Stimulated activated CD4-positive, alpha-beta T cell treated with anti-CD3 and anti-CD28 coated beads, Interleukin-2, amount 100 ng/mL, for 4 hours (primary cell): ENCODE data around the gene IRF2BPL.

Source experiments
- DNase-seq: peaks from one replicate; pipeline ENCODE4 v3.0.0-alpha.2; 2020; ENCODE audit warnings: low read depth

IRF2BPL gene

DNA sequence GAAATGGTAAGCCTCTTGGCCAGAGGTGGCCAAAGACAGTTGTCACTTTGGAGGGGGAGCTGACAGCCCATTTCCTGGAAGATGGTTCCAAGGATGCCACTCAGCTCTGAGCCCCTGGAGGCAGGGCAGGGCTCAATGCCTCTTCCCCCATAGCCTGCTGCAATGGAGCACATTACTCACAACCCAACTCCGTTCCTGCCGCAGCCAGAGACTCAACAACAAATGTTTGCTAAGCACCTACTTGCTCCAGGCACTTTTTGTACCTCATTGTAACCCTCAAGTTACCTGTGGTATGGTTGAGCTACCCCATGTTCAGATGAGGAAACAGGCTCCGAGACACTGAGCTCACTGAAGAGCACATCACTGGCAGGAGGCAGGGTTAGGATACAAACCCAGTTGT lies 19.5 kb downstream of the IRF2BPL start:
- no peak for DNase-seq

DNA sequence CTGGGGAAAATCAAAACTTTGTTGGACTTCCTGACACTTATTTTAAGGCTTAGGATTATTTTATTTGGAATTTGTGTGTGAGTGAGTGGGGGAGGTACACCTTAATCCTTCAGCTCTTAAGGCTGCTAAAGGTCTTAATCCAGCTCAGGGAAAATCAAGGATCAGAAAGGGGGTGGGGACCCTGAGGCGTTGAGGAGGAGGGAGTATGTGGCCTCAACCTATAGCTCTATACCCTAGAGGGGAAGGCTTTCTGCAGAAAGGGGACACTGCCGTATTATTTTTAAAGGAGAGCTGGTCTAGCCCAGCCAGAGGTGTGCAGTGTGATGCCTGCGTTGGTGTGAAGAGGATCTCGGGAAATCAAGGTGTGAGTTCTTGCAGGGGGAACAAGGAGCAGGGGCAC lies 20.0 kb downstream of the IRF2BPL start:
- no peak for DNase-seq

DNA sequence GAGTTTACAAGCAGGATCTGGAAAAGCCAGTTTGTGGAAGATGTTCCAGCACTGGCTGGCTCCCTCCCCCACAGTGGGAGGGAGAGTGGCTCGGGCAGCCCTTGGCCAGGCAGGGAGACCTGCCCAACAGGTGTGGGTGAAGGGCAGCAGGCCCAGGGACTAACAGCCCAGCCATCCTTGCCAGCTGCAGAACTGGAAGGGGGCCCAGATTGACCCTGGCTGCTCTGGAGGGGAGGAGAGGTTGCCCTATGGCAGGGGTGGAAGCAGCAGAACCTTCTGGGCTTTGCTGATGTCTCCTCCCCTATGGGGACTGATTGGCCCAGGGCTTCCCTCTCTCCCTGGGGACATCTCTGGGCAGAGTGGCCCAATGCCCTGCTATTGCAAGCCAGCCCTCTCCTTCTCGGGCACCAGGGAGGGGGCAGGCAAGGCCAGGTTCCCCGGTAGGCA lies 20.5 kb downstream of the IRF2BPL start:
- no peak for DNase-seq

GRCh38 chr14:77007183-77007974 lies 21.1 kb downstream of the IRF2BPL start:
- DNase-seq: no peak

DNA sequence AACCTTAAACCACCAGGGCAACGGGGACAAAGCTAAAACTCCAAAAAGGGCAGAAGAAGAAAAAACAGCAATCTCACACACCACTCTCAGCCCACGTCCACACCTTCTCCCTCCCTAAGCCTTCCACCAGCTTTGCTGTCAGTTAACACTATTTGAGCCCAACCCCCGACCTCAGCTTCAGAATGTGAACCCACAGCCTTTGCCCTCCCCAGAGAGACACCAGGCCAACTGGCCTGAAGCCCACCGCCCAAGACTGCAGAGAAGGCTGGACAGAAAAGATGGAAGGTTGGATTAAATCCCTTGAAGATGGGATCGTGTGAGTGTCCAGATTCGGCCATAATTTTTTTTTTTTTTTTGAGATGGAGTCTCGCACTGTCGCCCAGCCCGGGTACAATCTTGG lies 22.4 kb downstream of the IRF2BPL start:
- DNase-seq: no peak

DNA sequence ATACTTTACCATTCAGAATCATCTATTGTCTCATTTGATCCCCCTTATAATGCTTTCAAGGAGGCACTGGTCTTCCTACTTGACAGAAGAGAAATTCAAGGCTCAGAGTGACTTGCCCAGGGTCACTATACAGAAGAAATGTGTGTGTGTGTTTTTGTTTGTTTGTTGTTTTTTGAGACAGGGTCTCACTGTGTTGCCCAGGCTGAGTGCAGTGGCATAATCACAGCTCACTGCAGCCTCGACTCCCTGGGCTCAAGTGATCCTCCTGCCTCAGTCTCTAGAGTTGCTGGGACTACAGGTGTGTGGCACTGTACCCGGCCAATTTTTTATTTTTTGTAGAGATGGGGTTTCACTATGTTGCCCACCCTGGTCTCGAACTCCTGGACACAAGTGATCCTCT lies 22.9 kb downstream of the IRF2BPL start:
- DNase-seq: no peak

GRCh38 chr14:77004711-77005460 lies 23.6 kb downstream of the IRF2BPL start:
- no peak for DNase-seq

GRCh38 chr14:77003960-77004710 lies 24.4 kb downstream of the IRF2BPL start:
- no peak for DNase-seq

DNA sequence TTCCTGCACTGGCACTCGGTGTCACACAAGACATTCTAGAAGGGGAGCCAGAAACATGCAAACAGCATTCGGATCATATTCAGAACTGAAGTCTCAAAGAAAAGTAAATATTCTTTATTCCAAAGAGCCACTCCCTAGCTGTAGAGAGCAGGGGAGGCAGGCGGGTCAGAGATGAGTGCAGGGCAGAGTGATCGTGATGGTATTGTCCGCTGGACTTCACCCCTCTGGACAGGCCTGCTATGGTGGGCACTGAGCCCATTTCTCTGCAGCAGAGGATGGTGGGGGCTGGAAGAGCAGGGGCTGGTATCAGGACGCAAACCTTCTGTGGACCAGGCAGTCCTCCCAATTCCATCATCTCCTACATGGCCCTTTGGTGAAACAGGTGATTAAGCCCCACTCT lies 25.6 kb downstream of the IRF2BPL start:
- DNase-seq: no peak

GRCh38 chr14:77002335-77002734 lies 26.2 kb downstream of the IRF2BPL start:
- DNase-seq: no peak

GRCh38 chr14:77000340-77001270 lies 27.9 kb downstream of the IRF2BPL start:
- no peak for DNase-seq

GRCh38 chr14:76998910-76999309 lies 29.6 kb downstream of the IRF2BPL start:
- no peak for DNase-seq

- DNase-seq: no peak
Observed at GRCh38 chr14:76997257-76997970, 31.1 kb downstream of the IRF2BPL start.

- no peak for DNase-seq
Observed at GRCh38 chr14:76996563-76997146, 31.9 kb downstream of the IRF2BPL start.

GRCh38 chr14:76995279-76996035 lies 33.1 kb downstream of the IRF2BPL start:
- DNase-seq: no peak

DNA sequence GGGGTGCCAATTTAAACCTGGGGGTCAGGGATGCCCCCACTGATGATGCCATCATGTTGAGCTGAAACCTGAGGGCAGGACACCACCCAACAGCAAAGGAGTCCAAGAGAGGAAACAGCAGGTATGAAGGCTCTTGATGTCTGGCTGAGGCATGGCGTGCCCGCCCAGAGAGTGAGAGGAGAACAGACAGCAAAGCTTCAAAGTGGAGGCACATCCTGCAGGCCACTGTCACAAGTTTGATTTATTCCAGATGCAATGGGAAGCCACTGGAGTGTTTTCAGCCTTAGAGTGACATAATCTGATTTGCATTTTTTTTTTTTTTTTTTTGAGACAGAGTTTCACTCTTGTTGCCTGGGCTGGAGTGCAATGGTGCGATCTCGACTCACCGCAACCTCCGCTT lies 34.8 kb downstream of the IRF2BPL start:
- DNase-seq: no peak

GRCh38 chr14:76990084-76990483 lies 38.4 kb downstream of the IRF2BPL start:
- no peak for DNase-seq

DNA sequence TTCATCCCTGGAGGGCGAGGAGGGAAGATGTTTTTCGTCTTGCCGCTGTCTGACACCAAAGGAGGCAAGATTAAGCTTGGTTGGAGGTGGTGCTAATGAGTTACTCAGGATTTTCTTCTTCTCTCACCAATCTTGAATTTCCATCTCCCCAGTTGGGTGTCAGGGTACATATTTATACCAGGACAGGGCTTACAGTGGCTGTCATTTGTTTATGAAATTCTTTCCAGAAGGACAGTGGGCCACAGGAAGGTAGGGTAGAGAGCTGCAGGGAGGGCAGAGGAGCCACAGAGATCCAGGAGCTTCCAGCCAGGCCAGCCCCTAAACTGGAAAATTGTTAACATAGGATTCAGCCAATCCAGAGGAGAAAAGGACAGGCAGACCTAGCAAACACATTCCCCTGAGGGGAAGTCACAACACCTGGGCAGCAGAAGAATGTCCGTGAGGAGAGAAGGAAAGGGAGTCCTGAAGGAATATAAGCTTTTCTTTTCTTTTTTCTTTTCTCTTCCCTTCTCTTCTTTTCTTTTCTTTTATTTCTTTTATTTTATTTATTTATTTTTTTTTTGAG lies 40.5 kb downstream of the IRF2BPL start:
- no peak for DNase-seq

DNA sequence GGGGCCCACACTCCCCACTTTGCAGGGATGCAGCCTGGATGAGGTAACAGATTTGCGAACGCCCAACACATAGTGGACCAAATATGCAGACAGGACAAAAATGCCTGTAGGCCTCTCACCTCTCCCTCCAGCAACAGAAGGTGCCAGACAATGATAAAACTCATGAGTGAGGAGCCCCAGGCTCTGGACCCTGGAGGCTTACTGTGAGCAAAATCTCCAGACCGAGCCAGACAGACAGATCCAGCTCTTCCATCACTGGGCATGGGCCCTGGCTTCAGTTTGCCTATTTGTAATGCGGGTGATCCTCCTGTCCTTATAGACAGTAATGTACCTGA lies 42.3 kb downstream of the IRF2BPL start:
- DNase-seq: no peak
